Aorta (tissue), 5 donors: ENCODE results near the gene GOLGA7B. TPM values are rescaled to one million over a fixed set of nuclear protein-coding genes. Genes with fewer than 3 reads are reported as not detected.
"Not testable (repeated sequence)": the region's sequence is repeated elsewhere in the genome, so short reads cannot be mapped to it uniquely, and the experiment has no call there.

Experiments
- ATAC-seq: fragments of 200-7000 bp; cut with Tn5 transposase; one replicate; pipeline ENCODE4 v1.9.1; 2022; ENCODE audit warnings: moderate library complexity; ENCODE audit not compliant: low FRiP score
- DNase-seq, 2 donors: peaks; one replicate each; pipeline ENCODE4 v3.0.0-alpha.2; 2020
- H3K27ac ChIP-seq, 2 donors: one replicate each; pipeline ENCODE4 v1.5.1; 2013; ENCODE audit warnings: low read length in 2 of 2, mild to moderate bottlenecking in 2 of 2, moderate library complexity in 2 of 2, control low read depth in 1 of 2, inconsistent platforms in 1 of 2, low read depth in 1 of 2
- H3K27me3 ChIP-seq, 2 donors: one replicate each; pipeline ENCODE4 v1.6.1; 2013; ENCODE audit warnings: control low read depth in 1 of 2, low read length in 1 of 2, mild to moderate bottlenecking in 1 of 2, moderate library complexity in 1 of 2; ENCODE audit not compliant: insufficient read depth in 2 of 2, control insufficient read depth in 1 of 2
- H3K36me3 ChIP-seq, 2 donors: one replicate each; pipeline ENCODE4 v1.6.1; 2013; ENCODE audit warnings: control low read depth in 1 of 2, low read length in 1 of 2, mild to moderate bottlenecking in 1 of 2; ENCODE audit not compliant: insufficient read depth in 2 of 2, control insufficient read depth in 1 of 2
- H3K4me1 ChIP-seq, 2 donors: one replicate each; pipeline ENCODE4 v1.6.1; 2013; ENCODE audit warnings: low read length in 2 of 2, control low read depth in 1 of 2, mild to moderate bottlenecking in 1 of 2, moderate library complexity in 1 of 2; ENCODE audit not compliant: insufficient read depth in 2 of 2, control insufficient read depth in 1 of 2
- H3K4me3 ChIP-seq, 2 donors: one replicate each; pipeline ENCODE4 v1.5.1; 2013; ENCODE audit warnings: low read length in 2 of 2, control low read depth in 1 of 2, mild to moderate bottlenecking in 1 of 2
- H3K9me3 ChIP-seq: one replicate; pipeline ENCODE4 v1.6.1; 2013; ENCODE audit warnings: mild to moderate bottlenecking, low read length; ENCODE audit not compliant: control insufficient read depth
- WGBS, 2 donors: extraction: QIAGEN DNeasy Blood & Tissue Kit; methylation state at CpG; one replicate each; pipeline ENCODE4 v1.1.7; 2013; 5-methylcytosine and 5-hydroxymethylcytosine counted together
- intact Hi-C, 2 donors: fragments of 100-400 bp; cut with DNase I; formaldehyde crosslinking; loops; one replicate each; pipeline versions ENCODE4 v1.14.2 to v1.15.0; 2022
- polyA plus RNA-seq, 2 donors: library from polyadenylated mRNA; stranded (reverse); fragments of 200-250 nt; gene quantifications; one replicate each; pipeline ENCODE4 v1.2.3, GENCODE V29; 2013
- total RNA-seq, 2 donors: library from RNA; stranded (reverse); fragmentation: NEBNext Ultra II Directional; extraction: Animal tissue kit (Norgen Biotek cat#: 25700); gene quantifications; one replicate each; pipeline ENCODE4 v1.2.1, GENCODE V29; 2021
- donor health status: healthy with polysubstance abuse.
- donor health status: Bipolar disorder and iron deficiency.
- donor health status: DM: no; HTN: no; CAD: no.
- donor health status: DM: no; HTN: no; CAD: no.
- donor health status: DM: yes; HTN: yes; CAD: no.

GOLGA7B gene
- total and polyA plus RNA-seq, 4 donors = 0.13 to 0.45 (median 0.38) TPM

DNA sequence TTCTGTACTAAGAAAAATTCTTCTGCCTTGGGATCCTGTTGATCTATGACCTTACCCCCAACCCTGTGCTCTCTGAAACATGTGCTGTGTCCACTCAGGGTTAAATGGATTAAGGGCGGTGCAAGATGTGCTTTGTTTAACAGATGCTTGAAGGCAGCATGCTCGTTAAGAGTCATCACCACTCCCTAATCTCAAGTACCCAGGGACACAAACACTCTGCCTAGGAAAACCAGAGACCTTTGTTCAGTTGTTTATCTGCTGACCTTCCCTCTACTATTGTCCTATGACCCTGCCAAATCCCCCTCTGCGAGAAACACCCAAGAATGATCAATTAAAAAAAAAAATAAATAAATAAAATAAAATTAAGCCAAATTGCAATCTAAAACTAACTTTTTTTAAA lies 7.5 kb upstream of the GOLGA7B start:
- H3K27me3 ChIP-seq, H3K4me3 ChIP-seq, H3K9me3 ChIP-seq, DNase-seq, intact Hi-C loops, H3K36me3 ChIP-seq, H3K27ac ChIP-seq, H3K4me1 ChIP-seq, ATAC-seq: not testable (repeated sequence)
- 59 to 92% methylated on average over 1 to 2 of the region's 3 CpGs for WGBS, 2 donors

DNA sequence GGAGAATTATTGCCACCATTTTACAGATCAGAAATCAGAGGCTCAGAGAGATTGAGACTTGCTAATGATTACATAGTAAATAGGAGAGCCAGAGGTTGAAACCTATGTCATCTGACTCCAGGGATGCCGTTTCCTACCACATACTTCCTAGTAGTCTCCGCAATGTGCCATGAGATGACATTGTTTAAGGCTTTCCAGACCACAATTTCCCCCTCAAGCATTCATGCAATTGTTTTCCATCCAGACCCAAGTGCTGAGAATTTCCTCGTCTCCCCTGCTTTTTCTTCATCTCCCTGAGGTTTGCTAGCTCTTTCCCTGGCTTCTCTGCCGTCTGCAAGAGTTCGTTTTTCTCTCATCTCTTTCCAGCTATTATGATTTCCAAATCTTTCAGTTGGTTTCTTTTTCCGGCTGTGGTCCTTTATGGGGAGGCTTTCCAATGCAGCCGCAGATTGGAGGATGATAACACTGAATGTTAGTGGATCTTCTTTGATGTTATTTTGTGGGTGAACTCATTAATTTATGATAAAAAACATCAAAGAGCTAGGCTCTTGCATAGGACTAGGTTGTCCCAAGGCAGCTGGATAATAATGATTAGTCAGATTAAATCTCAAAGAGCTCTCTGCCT lies 6.9 kb upstream of the GOLGA7B start:
- intact Hi-C loops = no loop called here
- H3K9me3 ChIP-seq = no peaks in the 10 kb centered on the region
- H3K4me1 ChIP-seq = peaks cover 0 to 2% of the 10 kb centered on the region in 2 donors
- WGBS, 2 donors = 53 to 64% methylated on average over 7 of the region's 7 CpGs
- H3K27me3 ChIP-seq = no peaks in the 10 kb centered on the region
- no peak overlapping the region for H3K27ac ChIP-seq
- ATAC-seq (no peak), DNase-seq (no peak)
- H3K4me3 ChIP-seq = no peak overlapping the region
- no peaks in the 10 kb centered on the region for H3K36me3 ChIP-seq

DNA sequence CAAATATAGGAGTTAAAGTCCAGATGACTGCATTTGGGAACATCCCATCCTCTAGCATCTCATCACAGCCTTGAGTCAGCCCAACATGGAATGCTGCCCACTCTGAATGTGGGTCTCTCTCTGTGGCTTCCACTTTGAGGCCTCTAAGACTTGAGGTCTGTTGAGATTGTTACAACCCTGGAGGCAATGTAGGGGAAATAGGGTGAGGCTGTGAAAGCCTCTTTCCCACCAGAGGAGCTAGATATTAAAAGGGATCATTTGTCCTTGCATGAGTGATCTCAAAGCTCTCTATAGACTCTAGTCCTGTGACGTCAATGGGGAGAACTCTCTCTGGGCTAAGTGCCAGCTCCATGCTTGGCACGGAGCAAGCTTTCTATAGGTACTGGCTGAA lies 6.4 kb upstream of the GOLGA7B start:
- no peak overlapping the region for H3K4me3 ChIP-seq
- ATAC-seq (no peak), DNase-seq (no peak)
- no peak overlapping the region for H3K27ac ChIP-seq
- intact Hi-C loops = no loop called here
- H3K27me3 ChIP-seq = no peaks in the 10 kb centered on the region
- H3K36me3 ChIP-seq = no peaks in the 10 kb centered on the region
- H3K4me1 ChIP-seq = peaks cover 0 to 2% of the 10 kb centered on the region in 2 donors
- H3K9me3 ChIP-seq = no peaks in the 10 kb centered on the region
- 29 to 32% methylated on average over 2 of the region's 2 CpGs for WGBS, 2 donors

DNA sequence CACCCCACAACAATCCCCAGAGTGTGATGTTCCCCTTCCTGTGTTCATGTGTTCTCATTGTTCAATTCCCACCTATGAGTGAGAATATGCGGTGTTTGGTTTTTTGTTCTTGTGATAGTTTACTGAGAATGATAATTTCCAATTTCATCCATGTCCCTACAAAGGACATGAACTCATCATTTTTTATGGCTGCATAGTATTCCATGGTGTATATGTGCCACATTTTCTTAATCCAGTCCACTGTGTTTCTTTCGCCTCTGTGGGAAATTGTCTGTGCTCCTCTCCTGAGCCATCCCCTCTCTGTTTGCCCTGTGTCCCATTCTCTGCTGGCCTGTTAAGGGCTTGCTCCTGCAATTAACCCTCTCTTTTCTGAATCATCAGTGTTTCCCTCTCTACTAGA lies 5.7 kb upstream of the GOLGA7B start:
- H3K36me3 ChIP-seq, ATAC-seq, H3K4me1 ChIP-seq, H3K27me3 ChIP-seq, H3K4me3 ChIP-seq, DNase-seq, H3K27ac ChIP-seq, intact Hi-C loops, H3K9me3 ChIP-seq: not testable (repeated sequence)
- 89 to 92% methylated on average over 1 of the region's 2 CpGs for WGBS, 2 donors

DNA sequence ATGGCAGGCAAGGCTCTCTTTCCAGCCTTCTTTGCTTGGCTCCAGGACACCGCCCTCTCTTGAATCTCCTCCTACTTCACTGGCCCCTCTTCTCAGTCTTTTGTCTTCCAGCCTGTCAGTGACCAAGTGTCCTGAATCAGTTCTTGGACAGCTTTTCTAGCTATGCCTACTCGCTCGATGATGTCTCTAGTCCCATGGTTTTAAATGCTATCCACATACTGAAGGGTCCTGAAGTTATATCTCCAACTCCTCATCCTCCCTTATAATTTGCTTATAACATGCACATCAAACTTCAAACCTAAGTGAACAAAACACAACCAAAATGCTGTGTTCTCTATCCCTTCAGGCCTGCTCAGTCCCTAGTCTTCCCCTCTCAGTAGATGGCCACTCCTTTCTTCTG lies 5.0 kb upstream of the GOLGA7B start:
- Histone ChIP-seq H3K9me3 (no peaks in the 10 kb centered on the region), H3K27ac (no peak overlapping the region), H3K4me3 (no peak overlapping the region), H3K36me3 (no peaks in the 10 kb centered on the region), H3K27me3 (no peaks in the 10 kb centered on the region), H3K4me1 (peaks cover 0 to 2% of the 10 kb centered on the region in 2 donors)
- no peak for DNase-seq
- no peak for ATAC-seq
- 93 to 94% methylated on average over 3 of the region's 3 CpGs for WGBS, 2 donors
- intact Hi-C loops = no loop called here

DNA sequence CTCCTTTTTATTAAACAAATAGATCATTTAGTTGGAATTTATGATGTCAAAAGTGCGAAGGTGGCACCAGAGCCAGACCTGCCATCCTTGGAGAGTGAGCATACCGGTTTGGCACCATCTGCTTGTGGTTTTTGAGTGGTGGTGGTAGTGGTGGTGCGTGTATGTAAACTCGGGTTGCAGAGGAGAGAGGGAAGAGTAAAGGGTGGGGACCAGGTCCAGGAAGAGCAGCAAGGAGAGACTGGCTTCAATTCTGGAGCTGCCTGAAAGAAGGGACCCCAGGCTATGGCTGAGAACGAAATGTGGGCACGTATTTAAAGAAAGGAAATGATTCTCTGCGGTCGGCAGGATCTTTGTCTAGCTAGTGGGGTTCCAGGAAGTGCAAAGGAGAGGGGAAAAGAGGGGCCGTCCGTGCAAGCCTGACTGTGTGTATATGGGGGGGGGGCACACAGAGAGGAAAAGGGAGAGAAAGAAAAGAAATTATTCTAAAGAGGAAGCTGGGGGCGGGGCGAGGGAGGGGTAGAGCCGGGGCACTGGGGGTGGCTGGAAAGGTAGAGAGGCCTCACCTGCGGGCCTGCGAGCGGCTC lies 448 bp upstream of the GOLGA7B start:
- Histone ChIP-seq H3K4me1 (no peaks in the 10 kb centered on the region), H3K4me3 (peak overlapping the region; percentile 63 to 73), H3K27me3 (no peaks in the 10 kb centered on the region), H3K27ac (no peak overlapping the region), H3K9me3 (no peaks in the 10 kb centered on the region), H3K36me3 (no peaks in the 10 kb centered on the region)
- intact Hi-C loops = no loop called here
- ATAC-seq (no peak), DNase-seq (no peak)
- 9 to 10% methylated on average over 16 of the region's 16 CpGs for WGBS, 2 donors

DNA sequence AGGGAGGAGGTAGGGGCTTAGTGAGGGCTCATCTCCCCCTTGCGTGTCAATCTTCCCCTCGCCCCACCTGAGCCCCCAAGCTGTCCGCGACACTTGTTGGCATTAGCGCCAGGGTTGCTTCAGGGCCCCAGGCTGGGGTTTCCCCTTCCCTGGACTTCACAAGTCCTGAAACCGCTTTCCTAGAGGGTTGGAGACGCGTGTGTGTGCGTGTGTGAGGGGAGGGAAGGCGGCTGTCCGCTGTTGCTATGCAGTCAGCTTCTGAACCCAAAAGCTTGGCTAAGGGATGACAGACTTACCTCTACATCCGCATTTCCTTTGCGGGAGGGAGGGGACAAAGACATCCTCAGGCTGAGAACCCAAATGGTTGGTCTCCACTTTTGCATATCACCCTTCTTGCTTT lies 803 bp downstream of the GOLGA7B start:
- 9 to 17% methylated on average over 13 of the region's 13 CpGs for WGBS, 2 donors
- H3K4me3 ChIP-seq = no peak overlapping the region
- no peak for ATAC-seq

DNA sequence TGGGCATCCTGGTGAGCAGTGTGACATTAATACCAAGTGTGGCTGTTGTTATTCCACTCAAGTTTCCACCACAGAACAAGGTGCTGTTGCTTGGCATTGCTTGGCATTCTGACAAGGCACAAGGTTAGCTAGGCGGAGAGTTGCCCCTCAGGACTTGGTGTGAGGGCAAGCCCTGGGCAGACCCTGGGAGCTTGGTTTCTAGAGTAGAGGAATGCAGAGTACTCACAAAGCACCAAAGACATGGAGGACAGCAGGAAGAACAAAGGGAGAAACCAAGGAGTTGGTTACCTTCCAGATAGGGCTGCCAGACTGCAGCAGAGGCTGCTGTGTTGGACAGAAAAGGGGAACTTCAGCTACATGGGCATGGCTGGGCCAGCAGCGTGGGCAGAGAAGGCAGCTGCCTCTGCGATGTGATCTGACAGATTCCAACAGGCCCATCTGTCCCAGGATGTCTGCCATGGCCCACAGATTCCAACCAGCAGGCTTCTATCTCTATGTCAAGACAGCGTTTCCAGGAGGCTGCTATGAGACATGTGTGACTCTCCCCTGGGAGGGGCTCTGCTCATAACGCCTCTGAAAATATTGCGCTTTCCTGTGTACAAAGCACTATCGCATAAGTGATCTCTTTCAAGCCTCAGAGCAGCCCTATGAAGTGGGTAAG lies 1.8 kb downstream of the GOLGA7B start:
- WGBS, 2 donors = 75 to 83% methylated on average over 7 of the region's 7 CpGs
- DNase-seq = no peak
- H3K4me3 ChIP-seq = no peak overlapping the region
- no peak for ATAC-seq
- intact Hi-C loops = loop anchor here in 1 of 2 donors (5.0 kb wide), 1 partner anchor 49 kb away; no protein-coding TSS in a partner anchor
- H3K36me3 ChIP-seq = no peaks in the 10 kb centered on the region
- H3K9me3 ChIP-seq = no peaks in the 10 kb centered on the region
- H3K27ac ChIP-seq = no peak overlapping the region
- H3K4me1 ChIP-seq = no peaks in the 10 kb centered on the region
- H3K27me3 ChIP-seq = no peaks in the 10 kb centered on the region

More for the DNA sequence above, 803 bp downstream of the GOLGA7B start:
- intact Hi-C loops = loop anchor here in 1 of 2 donors (5.0 kb wide), 1 partner anchor 48 kb away; no protein-coding TSS in a partner anchor
- Histone ChIP-seq H3K4me1 (no peaks in the 10 kb centered on the region), H3K9me3 (no peaks in the 10 kb centered on the region), H3K27me3 (no peaks in the 10 kb centered on the region), H3K36me3 (no peaks in the 10 kb centered on the region), H3K27ac (no peak overlapping the region)
- DNase-seq = no peak

DNA sequence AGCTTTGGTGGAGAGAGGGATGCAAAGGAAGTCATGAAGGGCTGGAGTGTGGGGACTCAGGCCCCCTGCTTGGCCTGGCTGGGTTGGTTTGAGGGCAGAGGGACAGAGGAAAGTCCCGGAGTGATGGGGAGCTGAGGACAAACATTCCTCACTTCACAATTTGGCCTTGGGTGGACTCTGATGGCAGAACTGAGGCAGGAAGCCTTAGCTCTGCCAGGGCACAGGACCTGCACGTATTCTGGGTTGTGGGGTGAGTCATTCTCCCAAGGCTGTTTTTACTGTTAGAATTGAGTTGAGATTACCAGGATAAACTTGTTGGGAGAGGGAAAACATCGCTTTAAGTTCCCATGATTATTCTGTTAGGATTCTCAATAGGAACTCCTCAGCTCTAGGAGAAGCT lies 2.6 kb downstream of the GOLGA7B start:
- H3K27ac ChIP-seq = no peak overlapping the region
- intact Hi-C loops = loop anchor here in 1 of 2 donors (5.0 kb wide), 1 partner anchor 50 kb away; no protein-coding TSS in a partner anchor
- no peaks in the 10 kb centered on the region for H3K4me1 ChIP-seq
- H3K36me3 ChIP-seq = no peaks in the 10 kb centered on the region
- WGBS, 2 donors = 32 to 37% methylated on average over 3 of the region's 3 CpGs
- no peaks in the 10 kb centered on the region for H3K27me3 ChIP-seq
- no peak overlapping the region for H3K4me3 ChIP-seq
- ATAC-seq (no peak), DNase-seq (no peak)
- no peaks in the 10 kb centered on the region for H3K9me3 ChIP-seq
